ENCODE measurements around the gene TMCO4.
"Not testable (repeated sequence)": the region's sequence is repeated elsewhere in the genome, so short reads cannot be mapped to it uniquely, and the experiment has no call there.

TMCO4 gene

GRCh38 chr1:19813643-19813960, 13.9 kb upstream of the TMCO4 start:
- DNase-seq (ENCODE audit: low read depth, low spot score) = no peak

- DNase-seq (ENCODE audit: low read depth, low spot score) = no peak
Observed at GRCh38 chr1:19812875-19813642, 13.3 kb upstream of the TMCO4 start.

- no peak for DNase-seq (ENCODE audit: low read depth, low spot score)
Observed at GRCh38 chr1:19811206-19811851, 11.6 kb upstream of the TMCO4 start.

GRCh38 chr1:19809044-19809750, 9.5 kb upstream of the TMCO4 start:
- no peak for DNase-seq (ENCODE audit: low read depth, low spot score)

GRCh38 chr1:19808351-19808750, 8.6 kb upstream of the TMCO4 start:
- DNase-seq (ENCODE audit: low read depth, low spot score) = no peak

- DNase-seq (ENCODE audit: low read depth, low spot score) = no peak
Observed at GRCh38 chr1:19804831-19805251, 5.1 kb upstream of the TMCO4 start.

GRCh38 chr1:19802269-19802668, 2.6 kb upstream of the TMCO4 start:
- DNase-seq (ENCODE audit: low read depth, low spot score) = no peak

- peak; percentile 61 for DNase-seq (ENCODE audit: low read depth, low spot score)
Observed at GRCh38 chr1:19800076-19800804, 524 bp upstream of the TMCO4 start.

GRCh38 chr1:19798486-19799229, 1.1 kb downstream of the TMCO4 start:
- DNase-seq (ENCODE audit: low read depth, low spot score) = no peak

GRCh38 chr1:19797827-19798226, 1.9 kb downstream of the TMCO4 start:
- DNase-seq (ENCODE audit: low read depth, low spot score) = no peak

- DNase-seq (ENCODE audit: low read depth, low spot score) = no peak
Observed at GRCh38 chr1:19794583-19794982, 5.1 kb downstream of the TMCO4 start.

GRCh38 chr1:19793360-19794046, 6.2 kb downstream of the TMCO4 start:
- no peak for DNase-seq (ENCODE audit: low read depth, low spot score)

- DNase-seq (ENCODE audit: low read depth, low spot score) = no peak
Observed at GRCh38 chr1:19792237-19793002, 7.3 kb downstream of the TMCO4 start.

GRCh38 chr1:19790061-19790975, 9.4 kb downstream of the TMCO4 start:
- not testable (repeated sequence) for DNase-seq (ENCODE audit: low read depth, low spot score)

GRCh38 chr1:19786988-19787423, 12.7 kb downstream of the TMCO4 start:
- DNase-seq (ENCODE audit: low read depth, low spot score) = no peak

GRCh38 chr1:19785660-19786059, 14.1 kb downstream of the TMCO4 start:
- no peak for DNase-seq (ENCODE audit: low read depth, low spot score)

GRCh38 chr1:19780267-19780877, 19.3 kb downstream of the TMCO4 start:
- no peak for DNase-seq (ENCODE audit: low read depth, low spot score)

- no peak for DNase-seq (ENCODE audit: low read depth, low spot score)
Observed at GRCh38 chr1:19776933-19777332, 22.8 kb downstream of the TMCO4 start.
